HG02973 (cell line): ENCODE measurements around the gene SPOCK1.

ENCODE experiments used
- ATAC-seq: cut with Tn5 transposase; IDR thresholded peaks from one replicate; pipeline ENCODE4 v1.9.1; 2021; ENCODE audit warnings: moderate library complexity; ENCODE audit not compliant: unreplicated experiment

The SPOCK1 gene

DNA sequence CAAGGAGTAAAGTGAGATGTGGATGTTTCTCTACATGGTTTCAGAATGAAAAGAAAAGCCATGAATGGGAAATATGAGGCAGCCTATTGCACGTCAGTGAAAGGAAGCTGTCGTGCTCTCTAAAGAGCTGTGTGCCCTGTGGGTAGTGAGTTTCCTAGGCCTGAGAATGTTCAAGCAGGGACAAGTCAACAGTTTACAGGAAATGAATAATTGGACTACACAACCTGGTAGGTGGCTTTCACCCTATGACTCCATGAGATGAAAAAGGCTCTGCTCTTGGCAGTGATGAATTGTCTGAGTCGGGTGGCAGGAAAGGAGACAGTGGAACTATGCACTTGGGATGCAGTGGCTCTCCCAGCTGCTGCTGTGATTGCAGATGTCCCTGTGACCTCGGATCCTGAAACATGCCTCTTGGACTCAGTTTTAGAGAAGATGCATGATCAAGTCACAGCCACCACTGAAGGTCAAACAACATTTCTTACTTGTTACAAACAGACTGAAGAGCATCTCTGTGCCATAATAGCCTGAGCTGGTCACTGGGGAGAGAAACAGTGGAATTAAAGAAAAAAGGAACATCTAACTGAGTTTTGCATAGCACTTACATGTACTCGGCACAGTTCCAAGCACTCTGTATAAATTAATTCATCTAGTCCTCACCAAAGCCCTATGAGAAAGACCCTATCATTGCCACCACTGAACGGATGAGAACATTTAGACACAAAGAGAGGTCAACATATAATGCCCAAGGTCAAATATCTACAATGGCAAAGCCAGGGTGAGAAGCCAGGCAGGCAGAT, 293.7 kb downstream of the SPOCK1 start:
- no peak for ATAC-seq

DNA sequence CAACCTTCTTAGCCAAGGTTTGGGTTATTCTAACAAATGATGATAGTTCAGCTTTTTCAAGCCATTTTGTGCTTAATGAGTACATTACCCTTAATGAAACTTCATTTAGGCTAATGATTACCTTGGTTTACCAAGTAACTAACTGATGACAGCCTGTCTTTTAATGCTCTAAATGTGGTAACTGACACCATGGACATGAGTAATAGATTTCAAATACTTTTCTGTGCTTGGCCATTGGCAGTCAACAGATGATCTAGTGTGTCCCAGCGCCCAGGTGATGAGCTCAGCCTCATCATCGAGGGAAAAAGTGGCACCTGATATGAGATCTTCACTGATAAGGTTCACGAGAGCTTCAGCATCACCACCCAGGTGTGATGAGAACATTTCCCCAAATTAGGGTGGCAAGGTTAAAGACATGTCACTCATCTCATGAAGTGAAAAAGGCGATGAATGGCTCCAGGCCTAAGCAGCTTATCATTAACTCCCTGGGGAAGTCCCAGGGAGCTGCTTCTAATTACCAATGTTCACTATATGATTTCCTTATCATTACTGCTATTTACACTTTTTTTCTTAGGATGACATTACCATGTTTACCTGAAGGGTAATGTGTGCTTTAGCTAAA, 296.0 kb downstream of the SPOCK1 start:
- no peak for ATAC-seq

DNA sequence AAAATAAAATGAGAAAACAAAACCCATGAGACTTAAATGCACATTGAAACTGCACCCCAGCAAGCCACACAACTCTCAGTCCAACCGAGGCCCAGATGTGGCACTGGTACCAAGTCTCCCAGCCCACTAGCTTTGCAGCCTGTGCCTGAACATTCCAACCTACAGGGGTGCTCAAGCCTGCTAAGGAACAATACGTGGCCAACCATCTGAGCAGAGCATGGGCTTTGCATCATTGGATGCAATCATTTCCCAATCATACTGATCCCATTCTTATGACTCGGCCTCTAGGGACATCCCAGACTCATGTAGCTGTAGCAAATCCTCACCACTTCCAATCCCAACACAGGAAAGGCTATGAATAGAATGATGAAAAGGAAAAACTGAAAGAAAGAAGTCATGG, 297.2 kb downstream of the SPOCK1 start:
- no peak for ATAC-seq

GRCh38 chr5:137200906-137201700, 298.0 kb downstream of the SPOCK1 start:
- ATAC-seq: no peak

- ATAC-seq: no peak
Observed at GRCh38 chr5:137199966-137200365, 299.2 kb downstream of the SPOCK1 start.

GRCh38 chr5:137199201-137199600, 299.9 kb downstream of the SPOCK1 start:
- no peak for ATAC-seq

DNA sequence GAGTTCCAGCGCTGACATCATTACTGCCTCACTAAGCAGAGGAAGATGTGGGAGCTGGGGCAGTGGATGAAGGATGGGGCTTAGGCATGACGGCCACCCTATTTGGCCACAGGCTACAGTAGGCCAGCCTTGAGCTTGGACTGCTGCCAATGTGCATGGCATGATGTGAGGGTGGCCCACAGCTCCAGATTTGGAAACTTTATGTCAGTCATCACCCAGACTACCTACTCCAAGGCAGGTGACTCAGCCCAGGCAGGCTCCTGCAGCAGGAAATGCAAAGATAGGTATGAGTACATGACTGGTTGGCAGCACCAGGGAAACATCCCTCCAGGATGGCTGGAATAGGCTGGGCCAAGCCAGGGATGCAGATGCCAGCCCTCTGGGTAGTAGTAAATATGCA, 303.6 kb downstream of the SPOCK1 start:
- ATAC-seq: no peak

DNA sequence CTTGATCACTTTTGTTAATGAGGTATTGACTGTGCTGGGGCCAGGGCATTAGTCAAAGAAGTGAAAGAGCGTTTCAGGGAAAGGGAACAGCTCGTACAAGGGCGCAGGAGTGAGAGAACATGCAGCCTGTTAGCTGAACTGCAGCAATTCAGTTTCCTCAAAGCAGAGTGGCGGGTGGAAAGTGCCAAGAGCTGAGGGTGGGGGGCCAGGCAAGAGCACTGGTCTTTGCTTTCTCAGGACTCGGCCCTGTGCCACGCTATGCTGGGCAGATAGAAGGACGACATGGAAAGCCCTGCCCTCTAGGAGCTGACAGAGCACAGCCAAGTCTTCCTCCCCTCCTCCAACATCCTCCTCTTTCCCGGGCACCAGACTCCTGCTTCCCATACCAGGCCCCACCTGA, 304.8 kb downstream of the SPOCK1 start:
- no peak for ATAC-seq

DNA sequence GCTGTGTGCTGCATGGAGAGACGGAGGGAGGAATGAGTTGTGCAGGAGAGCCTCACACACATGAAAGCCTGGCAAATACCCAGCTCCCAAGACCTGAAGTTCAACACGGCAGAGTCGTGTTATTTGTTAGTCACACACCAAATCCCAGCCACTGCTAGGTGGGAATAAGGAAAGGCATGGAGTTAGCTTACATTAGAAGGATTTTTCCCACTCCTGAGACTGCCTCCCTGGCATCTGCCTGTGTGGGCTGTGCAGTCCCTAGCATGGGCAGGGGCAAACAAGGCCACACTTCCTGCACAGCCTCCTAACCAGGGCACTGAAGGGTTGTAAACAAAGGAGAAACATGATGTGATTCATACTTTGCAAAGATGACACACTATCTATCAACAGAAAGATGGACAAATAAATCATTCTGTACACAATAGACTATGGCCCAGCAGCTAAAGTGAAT, 306.8 kb downstream of the SPOCK1 start:
- ATAC-seq: no peak

- no peak for ATAC-seq
Observed at GRCh38 chr5:137191179-137191578, 307.9 kb downstream of the SPOCK1 start.

DNA sequence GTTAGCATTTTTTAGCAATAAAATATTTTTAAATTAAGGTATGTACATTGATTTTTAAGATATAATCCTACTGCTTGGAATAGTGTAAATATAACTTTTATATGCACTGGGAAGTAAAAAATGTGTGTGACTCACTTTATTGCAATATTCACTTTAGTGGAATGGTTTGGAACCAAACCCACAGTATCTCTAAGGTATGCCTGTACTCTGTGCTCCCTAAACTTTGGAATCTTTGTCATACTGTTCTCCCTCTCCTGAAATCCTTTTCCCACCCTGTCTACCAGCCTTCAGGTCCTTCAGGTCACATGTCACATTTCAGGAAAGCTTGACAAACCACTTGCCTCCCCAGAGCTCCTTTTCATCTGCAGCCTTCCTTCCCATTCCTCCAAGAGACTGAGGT, 308.7 kb downstream of the SPOCK1 start:
- no peak for ATAC-seq

DNA sequence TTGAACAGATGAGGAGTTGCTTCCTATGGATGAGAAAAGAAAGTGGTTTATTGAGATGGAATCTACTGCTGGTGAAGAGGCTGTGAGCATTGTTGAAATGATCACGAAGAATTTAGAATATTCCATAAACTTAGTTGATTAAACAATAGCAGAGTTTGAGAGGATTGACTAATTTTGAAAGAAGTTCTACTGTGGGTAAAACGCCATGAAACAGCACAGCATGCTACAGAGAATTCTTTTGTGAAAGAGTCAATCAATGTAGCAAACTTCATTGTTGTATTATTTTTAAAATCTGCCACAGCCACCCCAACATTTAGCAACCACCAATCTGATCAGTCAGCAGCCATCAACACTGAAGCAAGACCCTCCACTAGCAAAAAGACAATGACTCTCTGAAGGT, 309.1 kb downstream of the SPOCK1 start:
- ATAC-seq: no peak

DNA sequence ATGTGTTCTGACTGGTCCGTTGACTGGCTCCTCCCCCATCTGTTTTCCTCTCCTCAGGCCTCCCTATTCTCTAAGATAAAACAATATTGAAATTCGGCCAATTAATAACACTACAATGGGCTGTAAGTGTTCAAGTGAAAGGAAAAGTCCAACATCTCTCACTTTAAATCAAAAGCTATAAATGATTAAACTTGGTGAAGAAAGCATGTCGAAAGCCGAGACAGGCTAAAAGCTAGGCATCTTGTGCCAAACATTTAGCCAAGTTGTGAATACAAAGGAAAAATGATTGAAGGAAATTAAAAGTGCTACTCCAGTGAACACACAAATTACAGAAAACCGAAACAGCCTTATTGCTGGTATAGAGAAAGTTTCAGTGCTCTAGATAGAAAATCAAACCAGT, 310.6 kb downstream of the SPOCK1 start:
- ATAC-seq: no peak

DNA sequence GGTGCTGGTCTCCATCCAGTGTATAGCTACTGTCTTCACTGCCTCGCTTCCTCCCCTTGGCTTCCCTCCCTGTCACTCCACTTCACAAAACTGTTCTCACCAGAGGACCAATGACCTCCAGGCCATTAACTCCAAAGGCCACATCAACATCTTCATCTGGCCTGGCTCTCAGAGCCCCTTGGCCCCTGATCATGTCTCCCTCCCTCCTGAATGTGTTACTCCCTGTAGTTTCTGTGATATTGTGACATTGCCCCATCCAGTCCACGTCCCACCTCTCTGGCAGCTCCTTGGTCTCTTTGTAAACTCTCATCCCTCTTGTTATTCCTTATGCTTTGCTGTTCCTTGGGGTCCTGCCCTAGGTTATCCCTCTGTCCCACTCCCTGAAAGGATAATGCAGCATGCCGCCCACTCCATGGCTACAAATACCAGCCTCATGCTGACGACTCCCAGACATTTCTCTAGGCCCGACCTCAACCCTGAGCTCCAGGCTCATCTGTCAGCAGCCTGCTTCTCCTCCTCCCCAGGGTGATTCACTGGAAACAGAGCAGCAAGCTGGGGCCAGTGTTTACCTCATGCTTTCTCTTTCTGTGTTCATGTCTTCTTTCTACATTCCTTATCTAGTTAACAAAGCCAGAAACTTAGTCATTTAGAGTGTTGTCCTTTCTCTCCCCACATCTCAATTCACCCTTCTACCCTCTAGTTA, 312.2 kb downstream of the SPOCK1 start:
- ATAC-seq: no peak

DNA sequence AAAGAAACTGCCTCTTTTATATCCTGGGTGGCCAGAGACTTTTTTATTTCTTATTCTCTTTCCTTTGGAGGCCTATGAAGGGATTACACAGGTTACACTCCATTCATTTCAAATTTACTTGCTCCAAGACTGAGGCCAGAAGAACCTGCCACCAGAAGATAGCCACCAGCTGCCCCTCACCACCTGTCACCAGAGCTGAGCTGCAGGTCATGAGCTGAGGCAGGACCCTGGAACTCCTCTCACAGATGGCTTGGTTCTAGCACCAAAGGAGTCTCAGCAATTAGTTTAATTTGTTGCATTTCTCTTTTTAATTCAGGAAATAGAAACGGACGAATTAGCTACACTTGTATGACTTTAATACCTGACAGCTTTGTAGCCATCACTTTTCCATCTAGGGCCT, 313.9 kb downstream of the SPOCK1 start:
- no peak for ATAC-seq

DNA sequence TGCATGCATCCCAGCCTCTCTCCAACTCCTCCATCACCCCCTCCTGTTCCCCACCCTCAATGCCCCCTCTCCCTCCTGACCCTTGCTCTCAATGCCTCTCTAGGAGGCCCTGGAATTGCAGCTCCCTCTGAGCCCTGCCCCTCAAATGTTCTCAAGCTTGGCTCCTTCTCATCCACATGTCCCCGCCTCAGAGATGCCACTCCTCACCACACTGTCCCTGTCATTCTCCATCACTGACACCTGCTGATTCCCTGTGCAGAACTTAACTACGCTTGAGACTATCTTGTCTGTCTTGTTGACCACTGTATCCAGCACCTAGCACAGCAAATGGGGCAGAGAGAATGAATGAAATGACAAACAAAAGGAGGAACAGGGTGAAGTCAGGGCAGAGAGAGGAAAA, 314.4 kb downstream of the SPOCK1 start:
- ATAC-seq: no peak

DNA sequence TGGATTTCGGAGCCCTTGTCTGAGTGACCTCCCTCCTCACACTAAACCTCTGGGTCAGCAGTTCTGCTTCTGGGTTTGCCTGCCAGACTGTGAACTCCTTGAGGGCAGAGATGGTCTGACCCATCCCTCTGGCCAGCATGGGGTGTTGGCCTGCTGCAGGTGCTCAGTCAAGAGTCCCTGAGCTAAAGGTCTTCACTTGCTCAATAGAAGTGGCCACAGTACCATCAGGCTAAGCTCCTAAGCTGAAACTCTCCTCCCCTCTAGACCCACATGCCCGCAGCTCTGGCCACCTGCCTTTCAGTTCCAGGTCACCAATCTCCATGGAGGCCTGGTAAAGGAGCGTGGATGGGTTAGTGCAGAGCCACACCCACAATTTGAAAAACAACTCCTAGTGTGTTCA, 316.6 kb downstream of the SPOCK1 start:
- ATAC-seq: no peak

DNA sequence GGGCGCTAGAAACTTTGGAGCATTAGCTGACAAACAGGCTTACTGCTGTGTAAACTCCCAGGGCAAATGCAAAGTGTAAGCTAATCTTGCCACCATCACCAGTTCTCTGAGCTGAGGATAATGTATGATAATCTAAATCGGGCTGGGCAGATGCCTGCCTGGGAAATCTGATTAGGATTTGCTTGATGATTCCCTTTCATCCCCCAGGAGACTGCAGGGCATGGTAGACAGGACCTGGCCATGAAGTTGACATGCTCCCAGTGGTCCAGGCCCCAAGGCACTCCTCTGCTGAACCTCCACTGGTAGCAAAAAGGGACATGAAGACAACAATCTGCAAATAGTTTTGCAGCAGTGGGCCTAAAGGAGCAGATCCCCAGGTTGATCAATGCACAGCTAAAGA, 317.5 kb downstream of the SPOCK1 start:
- ATAC-seq: no peak

GRCh38 chr5:137179203-137179602, 319.9 kb downstream of the SPOCK1 start:
- no peak for ATAC-seq

GRCh38 chr5:137176609-137177008, 322.5 kb downstream of the SPOCK1 start:
- ATAC-seq: no peak

GRCh38 chr5:137176126-137176525, 323.0 kb downstream of the SPOCK1 start:
- ATAC-seq: no peak
